Stimulated activated memory B cell treated with anti-CD40 and anti-IgM and Interleukin-4, amounts not matched to agents 10 μg/mL and 1 μg/mL and 100 μg/mL, for 72 hours (primary cell): ENCODE measurements around the gene TRIP13.

Experiments
- ATAC-seq: fragments of 150-1000 bp; cut with Tn5 transposase; 2 replicates; pipeline ENCODE4 v1.10.0; 2021
- H3K27ac Mint-ChIP-seq: one replicate; pipeline ENCODE4 v1.8.0; 2022; ENCODE audit warnings: mild to moderate bottlenecking, mixed read lengths
- H3K27me3 Mint-ChIP-seq: one replicate; pipeline ENCODE4 v1.8.0; 2022; ENCODE audit warnings: mixed read lengths
- H3K36me3 Mint-ChIP-seq: one replicate; pipeline ENCODE4 v1.8.0; 2022; ENCODE audit warnings: mixed read lengths
- H3K4me1 Mint-ChIP-seq: one replicate; pipeline ENCODE4 v1.8.0; 2022; ENCODE audit warnings: mixed read lengths
- H3K4me3 Mint-ChIP-seq: one replicate; pipeline ENCODE4 v1.8.0; 2022; ENCODE audit warnings: mild to moderate bottlenecking, moderate library complexity, mixed read lengths
- H3K9me3 Mint-ChIP-seq: one replicate; pipeline ENCODE4 v1.8.0; 2022; ENCODE audit warnings: mixed read lengths

The TRIP13 gene

GRCh38 chr5:951940-952596 lies 59.4 kb downstream of the TRIP13 start:
- peaks cover 5% of the 10 kb centered on the region for H3K9me3 Mint-ChIP-seq
- no peak overlapping the region for H3K27ac Mint-ChIP-seq
- ATAC-seq = no peak
- no peaks in the 10 kb centered on the region for H3K36me3 Mint-ChIP-seq
- peaks cover 87% of the 10 kb centered on the region for H3K27me3 Mint-ChIP-seq
- H3K4me3 Mint-ChIP-seq = no peak overlapping the region
- peaks cover 28% of the 10 kb centered on the region for H3K4me1 Mint-ChIP-seq

GRCh38 chr5:952597-953271 lies 60.0 kb downstream of the TRIP13 start:
- no peak overlapping the region for H3K4me3 Mint-ChIP-seq
- peaks cover 80% of the 10 kb centered on the region for H3K27me3 Mint-ChIP-seq
- no peak for ATAC-seq
- H3K9me3 Mint-ChIP-seq = peaks cover 5% of the 10 kb centered on the region
- no peaks in the 10 kb centered on the region for H3K36me3 Mint-ChIP-seq
- no peak overlapping the region for H3K27ac Mint-ChIP-seq
- peaks cover 22% of the 10 kb centered on the region for H3K4me1 Mint-ChIP-seq

- no peak for ATAC-seq
- Mint-ChIP-seq H3K27me3 (peaks cover 75% of the 10 kb centered on the region), H3K27ac (no peak overlapping the region), H3K4me3 (no peak overlapping the region), H3K9me3 (peaks cover 5% of the 10 kb centered on the region), H3K4me1 (peaks cover 18% of the 10 kb centered on the region), H3K36me3 (no peaks in the 10 kb centered on the region)
These were observed 61.1 kb downstream of the TRIP13 start for GRCh38 chr5:953535-954449.

GRCh38 chr5:955886-956761 lies 63.4 kb downstream of the TRIP13 start:
- peaks cover 73% of the 10 kb centered on the region for H3K27me3 Mint-ChIP-seq
- H3K4me1 Mint-ChIP-seq = peaks cover 13% of the 10 kb centered on the region
- H3K4me3 Mint-ChIP-seq = no peak overlapping the region
- H3K9me3 Mint-ChIP-seq = no peaks in the 10 kb centered on the region
- ATAC-seq = no peak
- no peaks in the 10 kb centered on the region for H3K36me3 Mint-ChIP-seq
- no peak overlapping the region for H3K27ac Mint-ChIP-seq

GRCh38 chr5:956941-957747 lies 64.5 kb downstream of the TRIP13 start:
- peaks cover 13% of the 10 kb centered on the region for H3K4me1 Mint-ChIP-seq
- peak overlapping the region; percentile 23 for H3K27ac Mint-ChIP-seq
- H3K36me3 Mint-ChIP-seq = no peaks in the 10 kb centered on the region
- H3K27me3 Mint-ChIP-seq = peaks cover 75% of the 10 kb centered on the region
- H3K9me3 Mint-ChIP-seq = no peaks in the 10 kb centered on the region
- H3K4me3 Mint-ChIP-seq = no peak overlapping the region
- ATAC-seq = peak; percentile 81

GRCh38 chr5:957748-958485 lies 65.2 kb downstream of the TRIP13 start:
- H3K4me3 Mint-ChIP-seq = no peak overlapping the region
- ATAC-seq = no peak
- H3K36me3 Mint-ChIP-seq = no peaks in the 10 kb centered on the region
- H3K27ac Mint-ChIP-seq = peak overlapping the region; percentile 23
- peaks cover 75% of the 10 kb centered on the region for H3K27me3 Mint-ChIP-seq
- no peaks in the 10 kb centered on the region for H3K9me3 Mint-ChIP-seq
- peaks cover 13% of the 10 kb centered on the region for H3K4me1 Mint-ChIP-seq

- H3K4me1 Mint-ChIP-seq = peaks cover 23% of the 10 kb centered on the region
- no peak overlapping the region for H3K4me3 Mint-ChIP-seq
- H3K27me3 Mint-ChIP-seq = peaks cover 75% of the 10 kb centered on the region
- no peaks in the 10 kb centered on the region for H3K9me3 Mint-ChIP-seq
- H3K27ac Mint-ChIP-seq = no peak overlapping the region
- no peaks in the 10 kb centered on the region for H3K36me3 Mint-ChIP-seq
- ATAC-seq = no peak
These were observed 66.3 kb downstream of the TRIP13 start for GRCh38 chr5:958701-959571.

- peaks cover 80% of the 10 kb centered on the region for H3K27me3 Mint-ChIP-seq
- H3K9me3 Mint-ChIP-seq = no peaks in the 10 kb centered on the region
- peaks cover 32% of the 10 kb centered on the region for H3K4me1 Mint-ChIP-seq
- no peak overlapping the region for H3K4me3 Mint-ChIP-seq
- ATAC-seq = peak; percentile 5
- no peaks in the 10 kb centered on the region for H3K36me3 Mint-ChIP-seq
- no peak overlapping the region for H3K27ac Mint-ChIP-seq
These were observed 67.2 kb downstream of the TRIP13 start for GRCh38 chr5:959581-960531.

- Mint-ChIP-seq H3K36me3 (no peaks in the 10 kb centered on the region), H3K27ac (no peak overlapping the region), H3K27me3 (peaks cover 80% of the 10 kb centered on the region), H3K9me3 (no peaks in the 10 kb centered on the region), H3K4me3 (no peak overlapping the region), H3K4me1 (peaks cover 32% of the 10 kb centered on the region)
- no peak for ATAC-seq
These were observed 67.9 kb downstream of the TRIP13 start for GRCh38 chr5:960551-960950.

GRCh38 chr5:961002-961710 lies 68.5 kb downstream of the TRIP13 start:
- H3K27ac Mint-ChIP-seq = no peak overlapping the region

GRCh38 chr5:961711-962240 lies 69.1 kb downstream of the TRIP13 start:
- Mint-ChIP-seq H3K4me3 (no peak overlapping the region), H3K27me3 (peaks cover 81% of the 10 kb centered on the region), H3K9me3 (no peaks in the 10 kb centered on the region), H3K4me1 (peaks cover 31% of the 10 kb centered on the region), H3K36me3 (no peaks in the 10 kb centered on the region), H3K27ac (no peak overlapping the region)
- no peak for ATAC-seq

More at GRCh38 chr5:961002-961710, 68.5 kb downstream of the TRIP13 start:
- peaks cover 32% of the 10 kb centered on the region for H3K4me1 Mint-ChIP-seq
- H3K27me3 Mint-ChIP-seq = peaks cover 80% of the 10 kb centered on the region
- H3K9me3 Mint-ChIP-seq = no peaks in the 10 kb centered on the region
- no peak for ATAC-seq
- H3K4me3 Mint-ChIP-seq = no peak overlapping the region
- H3K36me3 Mint-ChIP-seq = no peaks in the 10 kb centered on the region
